ENCODE data around the gene CCDC33.

- no peak for TF ChIP-seq CTCF (IDR thresholded peaks at IDR 0.05)
- no peak for TF ChIP-seq POLR2AphosphoS5 (IDR thresholded peaks at IDR 0.05; ENCODE audit: low read depth, low read length)
- TF ChIP-seq REST (IDR thresholded peaks at IDR 0.05; ENCODE audit: insufficient read depth in 1 of 2, low read depth in 2 of 2, low read length in 1 of 2): no peak
These were observed 15.5 kb upstream of the CCDC33 start for GRCh38 chr15:74220475-74221248.

Measured in Panc1 (cell line).